HG02798 (cell line): ENCODE measurements around the gene MYO1D.

Source experiments
- ATAC-seq: cut with Tn5 transposase; IDR thresholded peaks from one replicate; pipeline ENCODE4 v1.9.1; 2021; ENCODE audit warnings: mild to moderate bottlenecking; ENCODE audit not compliant: unreplicated experiment, poor library complexity

The MYO1D gene

DNA sequence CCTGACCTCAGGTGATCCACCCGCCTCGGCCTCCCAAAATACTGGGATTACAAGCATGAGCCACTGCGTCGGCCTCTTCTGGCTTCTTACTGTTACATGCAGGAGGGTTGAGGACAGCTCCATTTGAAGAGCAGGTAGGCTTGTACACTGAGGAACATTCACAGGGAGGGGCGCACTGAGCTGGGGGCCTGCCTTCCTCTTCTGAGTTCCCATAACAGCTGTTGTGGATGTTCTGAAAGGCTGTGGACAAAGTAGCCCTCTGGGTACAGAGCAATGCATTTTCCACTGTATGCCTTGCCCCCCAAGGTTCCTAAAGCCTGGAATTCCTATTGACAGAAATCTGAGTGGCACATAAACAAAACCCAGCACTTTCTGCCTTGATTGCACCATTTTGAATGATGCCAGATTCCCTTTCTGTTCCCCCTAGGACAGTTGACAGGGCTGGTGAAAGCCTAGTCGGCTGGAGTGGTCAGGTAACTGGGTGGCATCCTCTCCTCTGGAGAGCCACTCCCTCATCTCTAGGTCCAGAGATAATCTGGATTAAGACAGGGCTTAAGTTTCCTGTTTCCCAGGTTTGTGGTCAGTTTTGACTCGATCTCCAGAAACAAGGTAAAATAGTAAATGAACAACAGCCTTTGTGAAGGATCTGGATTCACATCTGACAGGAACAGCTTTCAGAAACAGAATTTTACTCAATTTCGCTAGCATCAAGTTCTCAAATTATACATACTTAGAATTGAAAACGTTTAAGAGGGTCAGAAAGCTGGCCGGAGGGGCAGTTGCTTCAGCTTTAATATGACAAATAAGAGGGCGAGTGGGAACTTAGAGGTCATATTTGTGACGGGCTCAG is 391.4 kb downstream of the MYO1D start:
- no peak for ATAC-seq

DNA sequence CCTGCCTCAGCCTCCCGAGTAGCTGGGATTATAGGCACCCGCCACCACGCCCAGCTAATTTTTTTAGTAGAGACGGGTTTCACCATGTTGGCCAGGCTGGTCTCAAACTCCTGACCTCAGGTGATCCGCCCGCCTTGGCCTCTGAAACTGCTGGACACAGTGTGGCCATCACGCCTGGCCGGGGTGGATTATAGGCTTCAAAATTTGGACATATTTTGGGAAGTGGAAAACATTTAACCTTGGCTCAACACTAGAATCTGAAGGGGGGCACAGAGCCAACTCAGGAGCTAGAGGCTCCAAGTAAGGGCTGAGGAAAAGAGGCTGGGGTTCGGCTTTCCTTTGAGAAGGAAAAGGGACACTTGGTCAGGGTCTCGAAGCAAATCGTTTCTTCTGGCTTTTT is 392.3 kb downstream of the MYO1D start:
- ATAC-seq = no peak

DNA sequence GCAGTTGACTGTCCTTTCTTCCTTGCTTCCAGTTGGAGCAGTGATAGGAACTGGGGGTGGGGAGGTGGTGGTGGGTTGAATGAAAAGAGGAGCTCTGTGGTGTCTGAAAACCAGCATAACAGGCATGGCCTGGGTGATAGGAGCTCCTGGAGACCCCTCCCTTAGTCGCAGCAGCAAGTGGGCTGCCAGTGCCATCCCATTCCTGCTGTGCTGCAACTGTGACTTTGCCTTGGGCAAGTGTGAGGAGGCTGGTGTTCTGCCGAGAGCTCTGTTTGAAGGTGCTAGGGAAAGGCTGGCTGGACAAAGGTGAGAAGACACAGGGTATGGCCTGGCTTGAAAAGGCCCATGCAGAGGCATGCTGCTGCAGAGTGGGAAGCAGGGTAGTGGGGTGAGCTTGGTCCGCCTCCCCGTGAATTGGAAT is 392.9 kb downstream of the MYO1D start:
- no peak for ATAC-seq

DNA sequence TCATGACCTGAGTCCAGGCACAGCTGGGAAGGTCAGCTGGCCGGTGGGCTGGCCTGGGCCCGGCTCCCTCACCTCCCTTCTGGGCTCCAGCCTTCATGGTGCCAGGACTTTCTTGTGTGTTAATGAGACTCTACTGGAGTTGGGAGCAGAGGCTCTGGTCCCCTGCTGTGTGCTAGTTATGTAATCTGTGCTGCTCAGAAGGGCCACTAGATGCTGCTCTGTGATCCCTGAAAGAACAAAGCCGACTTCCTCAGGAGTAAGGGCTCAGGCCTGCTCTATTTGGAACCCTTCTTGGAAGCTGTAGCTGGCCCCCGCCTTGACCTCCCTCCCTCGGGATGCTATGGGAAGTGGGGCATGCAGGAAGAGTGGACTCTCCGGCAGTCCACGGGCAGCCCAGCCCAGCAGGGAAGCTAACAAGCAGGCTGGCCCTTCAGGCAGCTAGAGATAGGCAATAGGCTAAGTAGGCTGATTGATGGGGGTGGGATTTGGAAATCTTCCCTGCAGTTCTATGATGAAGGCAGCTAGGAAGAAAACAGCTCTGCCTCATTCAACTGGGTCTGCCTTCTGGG is 393.4 kb downstream of the MYO1D start:
- no peak for ATAC-seq

DNA sequence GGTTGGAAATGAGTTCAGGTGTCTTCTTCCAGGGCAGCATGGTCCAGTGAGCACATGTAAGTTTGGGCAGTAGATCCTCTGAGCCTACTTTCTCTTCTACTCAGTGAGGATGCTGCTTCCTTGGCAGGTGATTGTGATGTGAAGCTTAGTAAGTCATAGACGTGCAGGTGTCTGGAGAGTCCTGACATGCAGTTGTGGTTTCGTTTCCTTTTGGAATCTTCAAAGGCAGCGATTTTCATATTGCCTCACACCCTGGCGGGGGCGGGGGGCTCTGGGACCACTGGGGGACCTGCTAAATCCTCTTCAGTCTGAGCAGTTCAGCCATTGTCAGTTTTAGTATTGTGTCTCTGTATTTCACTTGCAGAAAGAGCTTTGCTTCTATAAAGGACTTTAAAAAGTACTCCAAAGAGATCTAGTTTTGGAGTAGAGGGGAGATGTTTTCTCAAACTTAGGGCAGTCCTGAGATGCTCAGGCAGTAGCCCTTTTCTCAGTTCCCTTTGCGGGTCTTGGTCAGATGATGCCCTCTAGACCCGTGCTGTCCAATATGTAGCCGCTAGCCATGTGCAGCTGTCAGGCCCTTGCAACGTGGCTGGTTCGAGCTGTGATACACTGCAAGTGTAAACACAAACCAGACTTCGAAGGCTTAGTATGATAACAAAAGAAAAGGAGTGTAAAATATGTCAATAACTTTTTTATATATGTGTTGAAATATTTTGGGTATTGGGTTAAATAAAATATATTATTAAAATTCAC is 394.2 kb downstream of the MYO1D start:
- no peak for ATAC-seq

DNA sequence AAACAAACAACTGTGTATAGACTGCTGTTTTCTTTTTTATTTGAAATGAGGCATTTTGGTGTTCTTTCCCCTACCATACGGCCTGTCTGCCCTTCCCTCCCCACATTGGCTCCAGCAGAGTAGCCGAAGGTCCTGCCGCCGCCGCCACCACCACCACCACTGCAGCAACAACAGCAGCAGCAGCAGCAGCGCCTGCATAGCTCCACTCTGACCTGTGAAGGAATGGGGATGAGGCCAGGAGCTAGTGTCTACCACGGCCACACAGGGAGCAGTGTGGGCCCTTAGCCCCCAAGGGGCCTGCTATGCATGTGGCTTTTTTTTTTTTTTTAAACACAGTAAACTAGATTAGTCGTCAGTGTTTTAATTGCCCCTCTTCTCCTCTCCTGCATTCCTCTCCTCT is 395.7 kb downstream of the MYO1D start:
- ATAC-seq = no peak

DNA sequence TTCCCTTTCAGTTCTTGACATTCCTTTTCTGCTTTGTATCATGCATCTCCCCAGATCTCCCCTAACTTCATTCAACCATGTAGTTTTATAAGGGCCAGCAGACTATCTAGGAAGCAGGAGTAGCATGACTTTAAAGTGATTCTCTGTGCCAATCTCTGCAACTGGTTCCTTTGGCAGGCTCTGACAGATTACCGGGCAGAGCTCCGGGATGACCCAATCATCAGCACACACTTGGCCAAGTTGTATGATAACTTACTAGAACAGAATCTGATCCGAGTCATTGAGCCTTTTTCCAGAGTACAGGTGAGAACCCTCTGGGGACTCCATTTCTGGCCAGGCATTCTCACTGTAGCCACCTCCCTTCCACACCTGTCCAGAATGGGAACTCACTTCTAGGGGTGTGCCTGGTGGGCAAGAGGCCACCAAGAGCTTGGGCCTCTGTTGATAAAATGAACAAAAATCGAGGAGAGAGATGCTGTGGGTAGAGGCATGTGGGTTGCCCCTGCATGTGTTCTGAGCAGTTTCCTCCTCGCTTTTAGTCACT is 397.8 kb downstream of the MYO1D start:
- ATAC-seq = no peak

DNA sequence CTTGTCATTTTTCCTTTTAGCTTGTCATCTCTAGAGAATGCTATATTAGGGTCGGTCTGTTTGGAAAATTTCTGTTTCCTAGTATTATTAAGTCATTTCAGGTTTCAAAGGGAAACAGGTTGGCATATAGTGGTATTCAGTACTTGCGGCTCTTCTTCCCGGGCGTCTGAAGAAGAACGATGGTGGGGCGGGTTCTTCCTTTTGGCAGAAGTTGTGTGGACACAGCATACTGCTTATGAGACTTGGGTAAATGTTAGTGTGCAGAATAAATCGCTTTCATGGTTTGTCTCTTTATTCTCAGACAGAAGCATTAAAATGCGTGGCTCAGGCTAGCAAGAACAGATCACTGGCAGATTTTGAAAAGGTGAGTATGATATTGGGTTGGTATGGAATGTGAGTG is 399.7 kb downstream of the MYO1D start:
- ATAC-seq = no peak

DNA sequence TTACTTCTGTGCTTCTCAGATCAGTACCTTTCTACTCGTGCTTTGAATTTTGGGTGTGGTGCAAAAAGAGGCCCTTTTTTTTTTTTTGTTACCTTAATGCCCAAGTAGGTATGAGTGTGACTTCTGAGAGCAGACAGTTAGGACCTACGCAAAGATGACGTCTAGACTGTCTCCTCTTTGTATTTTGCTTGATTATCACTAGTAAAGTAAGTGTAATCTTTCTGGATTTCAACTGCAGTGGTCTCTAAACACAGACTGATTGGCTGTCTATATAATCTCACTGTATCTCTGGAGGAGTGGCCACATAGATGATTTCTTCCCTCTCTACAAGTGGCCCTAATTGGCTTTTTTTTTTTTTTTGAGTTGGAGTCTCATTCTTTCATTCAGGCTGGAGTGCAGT is 401.7 kb downstream of the MYO1D start:
- ATAC-seq = no peak

DNA sequence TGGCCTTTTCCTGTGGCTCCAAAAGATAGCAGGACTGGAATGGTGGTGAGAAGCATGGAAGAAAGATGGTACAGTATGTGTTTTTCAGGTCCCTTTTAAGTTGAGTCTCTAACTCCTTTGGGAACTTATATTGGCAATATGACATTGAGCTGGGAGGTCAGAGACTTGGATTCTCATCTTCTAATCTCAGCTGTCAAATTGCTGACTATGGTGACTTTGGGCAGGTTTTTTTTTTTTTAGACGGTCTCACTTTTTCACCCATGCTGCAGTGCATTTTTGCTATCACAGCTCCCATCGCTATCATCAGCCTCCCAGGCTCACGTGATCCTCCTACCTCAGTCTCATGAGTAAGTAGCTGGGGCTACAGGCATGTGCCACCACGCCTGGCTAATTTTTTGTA is 405.3 kb downstream of the MYO1D start:
- no peak for ATAC-seq

DNA sequence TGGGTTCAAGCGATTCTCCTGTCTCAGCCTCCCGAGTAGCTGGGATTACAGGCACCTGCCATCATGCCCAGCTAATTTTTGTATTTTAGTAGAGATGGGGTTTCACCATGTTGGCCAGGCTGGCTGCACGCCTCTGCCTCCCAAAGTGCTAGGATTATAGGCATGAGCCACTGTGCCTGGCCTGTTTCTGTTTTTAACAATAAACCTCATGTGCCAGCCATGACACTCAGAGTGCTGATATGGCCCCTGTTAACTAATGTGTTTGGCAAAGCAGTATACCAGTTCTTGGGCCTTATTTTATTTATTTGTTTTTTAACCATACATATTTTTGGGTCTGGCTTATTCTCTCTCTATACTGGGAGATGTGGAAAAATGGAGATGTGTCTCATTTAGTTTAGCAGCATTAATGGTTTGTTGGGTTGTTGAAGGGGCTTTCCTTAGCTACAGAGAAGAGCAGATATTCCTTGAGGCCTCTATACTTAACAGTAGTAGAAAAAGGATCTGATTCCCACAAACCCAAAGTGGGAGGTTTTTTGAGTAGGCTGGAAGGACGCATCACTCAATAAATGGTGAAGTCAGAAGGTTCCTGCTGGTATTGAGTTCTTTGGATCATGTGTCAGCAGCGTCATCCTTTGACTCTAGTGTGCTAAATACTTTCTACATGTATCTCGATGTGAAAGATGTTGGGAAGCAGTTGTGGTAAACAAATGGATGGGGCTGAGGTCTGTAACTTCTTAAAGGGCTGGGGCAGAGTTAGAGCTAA is 406.3 kb downstream of the MYO1D start:
- no peak for ATAC-seq

DNA sequence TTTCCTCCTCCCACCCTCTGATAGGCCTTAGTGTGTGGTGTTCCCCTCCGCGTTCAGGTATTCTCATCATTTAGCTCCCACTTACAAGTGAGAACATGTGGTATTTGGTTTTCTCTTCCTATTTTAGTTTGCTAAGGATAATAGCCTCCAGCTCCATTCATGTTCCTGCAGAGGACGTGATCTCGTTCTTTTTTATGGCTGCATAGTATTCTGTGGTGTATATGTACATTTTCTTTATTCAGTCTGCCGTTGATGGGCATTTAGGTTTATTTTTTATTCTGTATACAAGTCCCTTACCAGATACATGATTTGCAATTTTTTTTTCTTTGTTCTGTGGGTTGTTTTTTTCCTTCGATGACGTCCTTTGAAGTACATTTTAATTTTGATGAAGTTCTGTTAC is 409.0 kb downstream of the MYO1D start:
- ATAC-seq = no peak

DNA sequence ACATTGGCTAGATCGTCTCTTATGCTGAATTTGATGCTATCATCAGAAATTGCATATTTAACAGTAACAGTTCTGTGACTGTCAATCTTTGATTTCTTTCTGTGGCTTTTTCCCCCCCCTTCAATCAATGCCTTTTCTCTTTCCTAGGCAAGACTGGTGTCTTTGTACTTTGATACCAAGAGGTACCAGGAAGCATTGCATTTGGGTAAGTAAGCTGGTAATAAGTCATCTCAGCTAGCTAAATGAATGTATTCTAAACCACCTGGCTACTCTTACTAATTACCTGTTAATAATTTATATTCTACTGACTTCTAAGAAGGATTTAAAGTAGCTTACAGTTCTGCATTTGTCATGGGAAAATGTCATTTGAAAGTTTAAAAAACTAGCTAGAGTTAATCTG is 412.6 kb downstream of the MYO1D start:
- no peak for ATAC-seq

DNA sequence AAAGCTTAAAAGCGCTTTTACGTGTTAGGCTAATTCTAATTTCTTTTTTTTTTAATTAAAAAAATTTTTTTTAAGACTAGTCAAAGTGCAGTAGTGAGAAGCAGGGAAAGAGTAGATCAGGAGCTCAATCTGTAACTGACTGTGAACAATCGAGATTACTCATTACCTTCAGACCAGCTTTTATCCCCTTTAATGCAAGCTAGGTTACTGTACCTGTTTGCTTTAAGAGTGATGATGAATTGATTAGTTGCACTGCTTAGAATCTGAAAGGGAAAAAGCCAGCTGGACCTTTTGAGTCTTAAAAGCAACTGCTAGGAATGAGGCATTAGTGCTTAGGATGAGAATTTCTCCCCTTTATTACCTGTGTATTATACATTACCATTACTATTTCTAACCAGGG is 413.6 kb downstream of the MYO1D start:
- no peak for ATAC-seq

DNA sequence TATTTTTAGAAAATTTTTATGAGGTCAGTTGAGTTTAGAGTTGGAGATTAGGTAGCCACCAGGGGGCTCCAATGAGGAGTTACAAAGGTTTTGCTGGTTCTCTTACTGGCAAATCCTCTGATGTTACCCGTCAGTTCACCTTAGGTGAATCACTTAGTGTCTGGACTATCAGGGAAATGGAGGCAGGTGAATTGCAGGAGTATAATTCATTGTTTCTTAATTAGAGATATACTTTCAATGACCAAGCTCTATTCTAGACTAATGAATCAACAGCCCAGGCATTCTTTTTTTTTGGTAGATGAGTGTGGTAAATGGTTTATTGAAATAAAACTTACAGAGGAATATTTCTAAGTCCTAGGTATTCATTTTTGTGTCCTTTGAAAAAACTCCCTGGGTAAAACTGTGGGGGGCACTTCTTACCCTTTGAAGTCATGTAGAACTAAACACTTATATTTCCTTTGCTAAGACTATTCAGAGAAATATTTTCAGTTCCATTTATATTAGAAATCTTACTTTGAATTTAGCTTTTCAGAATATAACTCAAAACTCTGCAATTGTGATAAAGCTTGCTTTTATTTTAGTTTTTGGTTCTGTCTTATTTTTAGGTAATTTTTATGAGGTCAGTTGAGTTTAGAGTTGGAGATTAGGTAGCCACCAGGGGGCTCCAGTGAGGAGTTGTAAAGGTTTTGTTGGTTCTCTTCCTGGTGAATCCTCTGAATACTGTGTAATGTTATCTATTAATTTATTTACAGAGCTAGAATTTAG is 414.9 kb downstream of the MYO1D start:
- no peak for ATAC-seq

DNA sequence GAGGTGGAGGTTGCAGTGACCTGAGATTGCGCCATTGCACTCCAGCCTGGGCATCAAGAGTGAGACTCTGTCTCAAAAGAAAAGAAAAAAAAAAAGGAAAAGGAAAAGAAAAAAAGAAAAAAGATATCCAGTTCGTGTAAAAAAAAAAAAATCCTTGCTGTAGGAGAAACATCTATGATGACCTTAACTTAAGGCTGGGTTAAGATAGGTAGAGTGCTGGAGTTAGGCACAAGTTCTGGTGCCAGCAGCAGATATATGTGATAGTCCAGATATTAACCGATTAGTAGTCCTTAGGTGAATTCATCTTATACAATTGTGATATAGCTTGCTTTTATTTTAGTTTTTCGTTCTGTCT is 415.4 kb downstream of the MYO1D start:
- ATAC-seq = no peak

DNA sequence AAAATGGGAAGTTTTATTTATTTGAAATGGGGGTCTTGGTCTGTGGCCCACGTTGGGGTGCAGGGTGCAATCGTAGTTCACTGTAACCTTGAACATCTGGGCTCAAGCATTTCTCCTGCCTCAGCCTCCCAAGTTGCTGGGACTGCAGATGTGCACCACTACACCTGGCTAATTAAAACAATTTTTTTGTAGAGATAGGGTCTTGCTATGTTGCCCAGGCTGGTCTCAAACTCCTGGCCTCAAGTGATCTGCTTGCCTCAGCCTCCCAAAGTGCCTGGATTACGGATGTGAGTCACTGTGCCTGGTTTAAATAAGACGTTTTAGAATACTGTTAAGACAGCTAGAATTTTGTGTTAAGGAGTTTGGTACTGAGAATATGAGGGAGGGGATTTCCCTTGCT is 416.9 kb downstream of the MYO1D start:
- no peak for ATAC-seq

DNA sequence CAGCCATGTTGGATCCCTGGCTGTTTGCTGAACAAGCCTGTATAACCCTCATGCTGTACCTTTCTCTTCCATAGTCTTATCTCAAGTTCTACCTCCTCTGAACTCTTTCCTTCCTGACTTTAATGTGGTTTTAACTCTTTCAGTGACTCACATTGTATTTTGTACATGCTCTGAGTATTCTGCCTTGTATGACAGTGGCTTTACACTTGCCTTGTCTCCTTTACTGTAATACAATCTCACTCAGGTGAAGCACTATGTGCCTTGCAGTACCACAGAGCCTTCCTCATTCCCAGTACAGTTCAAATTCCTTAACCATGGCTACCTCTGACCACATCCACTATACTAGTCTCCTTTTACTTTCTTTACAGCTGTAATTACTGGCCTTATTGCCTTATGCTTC is 418.6 kb downstream of the MYO1D start:
- no peak for ATAC-seq

DNA sequence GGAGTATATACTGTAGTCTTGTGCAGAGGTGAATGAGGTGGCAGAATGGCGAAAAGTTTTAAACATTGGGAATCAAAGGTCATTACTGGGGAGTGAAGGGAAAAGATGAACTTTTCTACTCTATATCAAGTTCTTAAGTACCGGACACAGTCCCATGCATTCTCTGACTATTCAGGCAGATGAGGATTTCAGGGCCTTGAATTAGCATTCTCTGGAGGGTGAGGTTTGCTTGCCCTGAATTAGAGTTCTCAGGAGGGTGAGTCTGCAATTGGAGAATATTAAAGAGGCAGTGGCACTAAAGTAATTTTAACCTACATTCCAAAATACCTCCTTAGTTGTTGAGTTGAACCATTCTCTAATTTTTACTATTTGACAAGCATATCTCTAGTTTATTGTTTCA is 423.6 kb downstream of the MYO1D start:
- ATAC-seq = no peak

DNA sequence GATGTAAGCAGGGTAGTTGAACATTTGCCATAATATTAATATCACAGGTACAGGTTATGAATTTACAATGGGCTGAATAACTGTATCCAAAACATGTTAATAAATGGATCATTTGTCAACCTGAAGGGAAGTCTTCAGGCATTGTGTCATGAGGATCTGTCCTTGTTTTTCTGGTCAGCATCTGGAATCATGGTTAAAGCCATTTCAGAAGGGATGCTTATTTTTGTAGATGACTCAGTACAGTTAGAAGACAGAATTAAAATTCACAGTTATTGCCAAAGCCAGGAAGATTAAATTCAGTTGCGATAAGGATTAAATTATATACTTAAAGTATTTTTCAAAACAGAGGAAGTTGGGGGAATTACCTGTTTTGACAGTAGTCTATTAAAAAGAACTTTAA is 424.6 kb downstream of the MYO1D start:
- no peak for ATAC-seq
